ENCODE results near the gene MAST2.

The MAST2 gene

DNA sequence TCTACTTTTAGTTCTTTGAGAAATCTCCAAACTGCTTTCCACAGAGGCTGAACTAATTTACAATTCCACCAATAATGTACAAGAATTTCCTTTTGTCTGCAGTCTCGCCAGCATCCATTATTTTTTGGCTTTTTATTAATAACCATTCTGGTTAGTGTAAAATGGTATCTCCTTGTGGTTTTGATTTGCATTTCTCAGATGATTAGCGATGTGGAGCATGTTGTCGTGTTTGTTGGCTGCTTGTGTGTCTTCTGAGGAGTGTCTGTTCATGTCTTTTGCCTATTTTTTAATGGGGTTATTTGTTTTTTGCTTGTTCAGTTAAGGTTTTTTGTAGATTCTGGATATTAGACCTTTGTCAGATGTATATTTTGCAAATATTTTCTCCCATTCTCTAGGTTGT, 131.5 kb downstream of the MAST2 start:
- Histone ChIP-seq H3K27ac (ENCODE audit: low read depth, low read length, poor library complexity, severe bottlenecking) (no peak overlapping the region), H4K20me1 (ENCODE audit: insufficient read depth, low read length) (no peaks in the 10 kb centered on the region), H3K4me2 (ENCODE audit: low read length) (no peak overlapping the region), H3F3A (ENCODE audit: insufficient read depth, low read length) (no peaks in the 10 kb centered on the region), H3K27me3 (ENCODE audit: insufficient read depth, low read length) (no peaks in the 10 kb centered on the region), H3K79me2 (ENCODE audit: insufficient read depth, low read length) (0 out of 2 replicates have a peak, but pooled peaks cover 5% of the 10 kb centered on the region), H3K36me3 (ENCODE audit: insufficient read depth, low read length) (0 out of 2 replicates have a peak, but pooled peaks cover 4% of the 10 kb centered on the region), H3K9me2 (ENCODE audit: low read depth, low read length) (no peaks in the 10 kb centered on the region), H3K9ac (ENCODE audit: low read length) (no peak overlapping the region), H2AFZ (ENCODE audit: low read length) (no peak overlapping the region), H3K4me3 (ENCODE audit: low read depth, low read length, poor library complexity, severe bottlenecking) (no peak overlapping the region), H3K9me3 (ENCODE audit: low read length) (no peaks in the 10 kb centered on the region), H3K4me1 (ENCODE audit: insufficient read depth, low read length, severe bottlenecking) (peaks cover 19% of the 10 kb centered on the region)
- TF ChIP-seq, protein P1, sequence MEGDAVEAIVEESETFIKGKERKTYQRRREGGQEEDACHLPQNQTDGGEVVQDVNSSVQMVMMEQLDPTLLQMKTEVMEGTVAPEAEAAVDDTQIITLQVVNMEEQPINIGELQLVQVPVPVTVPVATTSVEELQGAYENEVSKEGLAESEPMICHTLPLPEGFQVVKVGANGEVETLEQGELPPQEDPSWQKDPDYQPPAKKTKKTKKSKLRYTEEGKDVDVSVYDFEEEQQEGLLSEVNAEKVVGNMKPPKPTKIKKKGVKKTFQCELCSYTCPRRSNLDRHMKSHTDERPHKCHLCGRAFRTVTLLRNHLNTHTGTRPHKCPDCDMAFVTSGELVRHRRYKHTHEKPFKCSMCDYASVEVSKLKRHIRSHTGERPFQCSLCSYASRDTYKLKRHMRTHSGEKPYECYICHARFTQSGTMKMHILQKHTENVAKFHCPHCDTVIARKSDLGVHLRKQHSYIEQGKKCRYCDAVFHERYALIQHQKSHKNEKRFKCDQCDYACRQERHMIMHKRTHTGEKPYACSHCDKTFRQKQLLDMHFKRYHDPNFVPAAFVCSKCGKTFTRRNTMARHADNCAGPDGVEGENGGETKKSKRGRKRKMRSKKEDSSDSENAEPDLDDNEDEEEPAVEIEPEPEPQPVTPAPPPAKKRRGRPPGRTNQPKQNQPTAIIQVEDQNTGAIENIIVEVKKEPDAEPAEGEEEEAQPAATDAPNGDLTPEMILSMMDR (IDR thresholded peaks at IDR 0.05; ENCODE audit: low read length) = no peak
- TF ChIP-seq EZH2 (IDR thresholded peaks at IDR 0.05; ENCODE audit: borderline replicate concordance, low read length) = no peak

DNA sequence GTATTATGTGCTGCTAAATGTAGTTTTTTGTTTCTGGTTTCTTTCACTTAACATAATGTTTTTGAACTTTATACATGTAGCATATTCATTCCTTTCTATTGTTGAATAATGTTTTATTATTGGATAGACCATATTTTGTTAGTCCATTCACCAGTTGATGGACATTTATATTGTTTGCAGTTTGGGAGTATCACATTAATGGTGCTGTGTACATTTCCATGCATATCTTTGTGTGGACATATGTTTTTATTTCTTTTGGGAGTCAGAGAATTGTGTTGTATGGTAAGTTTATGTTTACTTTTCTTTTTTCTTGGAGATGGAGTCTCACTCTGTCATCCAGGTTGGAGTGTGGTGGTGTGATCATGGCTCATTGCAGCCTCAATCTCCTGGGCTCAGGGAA, 134.6 kb downstream of the MAST2 start:
- Histone ChIP-seq H3K4me2 (ENCODE audit: low read length) (no peak overlapping the region), H3K27ac (ENCODE audit: low read depth, low read length, poor library complexity, severe bottlenecking) (no peak overlapping the region), H3K79me2 (ENCODE audit: insufficient read depth, low read length) (0 out of 2 replicates have a peak, but pooled peaks cover 5% of the 10 kb centered on the region), H3K27me3 (ENCODE audit: insufficient read depth, low read length) (no peaks in the 10 kb centered on the region), H3K9me2 (ENCODE audit: low read depth, low read length) (no peaks in the 10 kb centered on the region), H3F3A (ENCODE audit: insufficient read depth, low read length) (no peaks in the 10 kb centered on the region), H2AFZ (ENCODE audit: low read length) (no peak overlapping the region), H3K36me3 (ENCODE audit: insufficient read depth, low read length) (peaks cover 7% of the 10 kb centered on the region; the same call in 1 of the 2 replicates), H4K20me1 (ENCODE audit: insufficient read depth, low read length) (no peaks in the 10 kb centered on the region), H3K9ac (ENCODE audit: low read length) (no peak overlapping the region), H3K4me1 (ENCODE audit: insufficient read depth, low read length, severe bottlenecking) (peaks cover 19% of the 10 kb centered on the region), H3K9me3 (ENCODE audit: low read length) (no peaks in the 10 kb centered on the region), H3K4me3 (ENCODE audit: low read depth, low read length, poor library complexity, severe bottlenecking) (no peak overlapping the region)
- TF ChIP-seq EZH2 (IDR thresholded peaks at IDR 0.05; ENCODE audit: borderline replicate concordance, low read length) = no peak
- TF ChIP-seq, protein P1 (IDR thresholded peaks at IDR 0.05; ENCODE audit: low read length) = no peak

DNA sequence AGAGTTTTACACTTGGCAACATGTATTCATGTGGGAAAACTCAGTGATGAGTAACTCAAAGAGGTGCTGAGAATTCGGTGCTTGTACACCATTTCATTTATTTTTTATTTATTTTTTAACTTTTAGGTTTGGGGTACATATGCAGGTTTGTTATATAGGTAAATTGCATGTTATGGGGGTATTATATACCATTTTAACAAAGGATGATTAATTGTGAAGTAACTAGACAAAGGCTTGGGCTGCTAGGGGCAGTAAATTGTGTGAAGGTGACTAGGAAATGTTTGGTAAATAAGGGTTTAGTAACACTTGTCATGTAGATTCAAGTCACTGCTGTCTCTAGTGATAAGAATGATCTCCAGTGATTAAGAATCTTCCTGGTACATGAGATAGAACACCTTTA, 139.0 kb downstream of the MAST2 start:
- Histone ChIP-seq H3K4me3 (ENCODE audit: low read depth, low read length, poor library complexity, severe bottlenecking) (no peak overlapping the region), H3K36me3 (ENCODE audit: insufficient read depth, low read length) (peaks cover 3% of the 10 kb centered on the region; the same call in 1 of the 2 replicates), H3K9ac (ENCODE audit: low read length) (no peak overlapping the region), H3K79me2 (ENCODE audit: insufficient read depth, low read length) (no peaks in the 10 kb centered on the region), H3K9me3 (ENCODE audit: low read length) (no peaks in the 10 kb centered on the region), H3K4me1 (ENCODE audit: insufficient read depth, low read length, severe bottlenecking) (no peaks in the 10 kb centered on the region), H2AFZ (ENCODE audit: low read length) (no peak overlapping the region), H4K20me1 (ENCODE audit: insufficient read depth, low read length) (no peaks in the 10 kb centered on the region), H3K9me2 (ENCODE audit: low read depth, low read length) (no peaks in the 10 kb centered on the region), H3K27me3 (ENCODE audit: insufficient read depth, low read length) (no peaks in the 10 kb centered on the region), H3K27ac (ENCODE audit: low read depth, low read length, poor library complexity, severe bottlenecking) (no peak overlapping the region), H3K4me2 (ENCODE audit: low read length) (no peak overlapping the region), H3F3A (ENCODE audit: insufficient read depth, low read length) (no peaks in the 10 kb centered on the region)
- TF ChIP-seq EZH2 (IDR thresholded peaks at IDR 0.05; ENCODE audit: borderline replicate concordance, low read length) = no peak
- TF ChIP-seq, protein P1 (IDR thresholded peaks at IDR 0.05; ENCODE audit: low read length) = no peak

Data from OCI-LY1 (cell line).